Mesenchymal stem cell (in vitro differentiated cells and primary cell): ENCODE measurements around the gene TRIM4.

Source experiments
- DNase-seq: peaks from one replicate; pipeline ENCODE4 v3.0.0-alpha.2; 2013
- H2AFZ ChIP-seq: one replicate; pipeline ENCODE4 v1.6.1; 2013; ENCODE audit warnings: low read depth, mild to moderate bottlenecking, control low read depth, inconsistent platforms, low read length, moderate library complexity
- H2AK5ac ChIP-seq: 2 replicates; pipeline ENCODE4 v1.6.1; 2013; ENCODE audit warnings: low read length, moderate library complexity, mild to moderate bottlenecking, inconsistent platforms; ENCODE audit not compliant: severe bottlenecking
- H2BK120ac ChIP-seq: one replicate; pipeline ENCODE4 v1.6.1; 2013; ENCODE audit warnings: low read depth, mild to moderate bottlenecking, inconsistent platforms, low read length, moderate library complexity
- H2BK12ac ChIP-seq, 2 experiments: one replicate each; pipeline ENCODE4 v1.6.1; 2013; ENCODE audit warnings: inconsistent platforms in 2 of 2, low read length in 2 of 2, mild to moderate bottlenecking in 2 of 2, moderate library complexity in 2 of 2, control low read depth in 1 of 2
- H2BK15ac ChIP-seq: one replicate; pipeline ENCODE4 v1.6.1; 2013; ENCODE audit warnings: mild to moderate bottlenecking, low read depth, inconsistent platforms; ENCODE audit not compliant: poor library complexity, severe bottlenecking
- H2BK5ac ChIP-seq: 2 replicates; pipeline ENCODE4 v1.6.1; 2013; ENCODE audit warnings: low read depth, mild to moderate bottlenecking, low read length, control low read depth, inconsistent platforms; ENCODE audit not compliant: poor library complexity, severe bottlenecking
- H3K14ac ChIP-seq, 2 experiments: one replicate each; pipeline ENCODE4 v1.6.1; 2013; ENCODE audit warnings: inconsistent platforms in 2 of 2, low read length in 2 of 2, control low read depth in 1 of 2, mild to moderate bottlenecking in 1 of 2, moderate library complexity in 1 of 2
- H3K18ac ChIP-seq, 2 experiments: one replicate each; pipeline ENCODE4 v1.6.1; 2013; ENCODE audit warnings: inconsistent platforms in 2 of 2, low read length in 2 of 2, control low read depth in 1 of 2, low read depth in 1 of 2, mild to moderate bottlenecking in 1 of 2
- H3K23ac ChIP-seq, 2 experiments: one replicate each; pipeline ENCODE4 v1.6.1; 2013; ENCODE audit warnings: inconsistent platforms in 2 of 2, low read length in 2 of 2, mild to moderate bottlenecking in 2 of 2, moderate library complexity in 2 of 2, control low read depth in 1 of 2
- H3K27ac ChIP-seq: 2 replicates; pipeline ENCODE4 v1.5.1; 2013; ENCODE audit warnings: mild to moderate bottlenecking, moderate library complexity, low read length, control low read depth, inconsistent platforms; ENCODE audit not compliant: poor library complexity, severe bottlenecking
- H3K27me3 ChIP-seq, 2 experiments: 2 replicates each; pipeline versions ENCODE4 v1.6.1 to v1.7.0; 2013; ENCODE audit warnings: low read length in 2 of 2, mild to moderate bottlenecking in 2 of 2, moderate library complexity in 2 of 2, control low read depth in 1 of 2, inconsistent platforms in 1 of 2; ENCODE audit not compliant: control insufficient read depth in 1 of 2, insufficient read depth in 1 of 2
- H3K36me3 ChIP-seq, 2 experiments: 2 replicates each; pipeline versions ENCODE4 v1.6.1 to v1.7.0; 2013; ENCODE audit warnings: low read length in 2 of 2, control low read depth in 1 of 2, inconsistent platforms in 1 of 2, low read depth in 1 of 2, mild to moderate bottlenecking in 1 of 2; ENCODE audit not compliant: insufficient read depth in 2 of 2, control insufficient read depth in 1 of 2
- H3K4ac ChIP-seq, 2 experiments: one replicate each; pipeline ENCODE4 v1.6.1; 2013; ENCODE audit warnings: inconsistent platforms in 2 of 2, low read length in 2 of 2, mild to moderate bottlenecking in 2 of 2, moderate library complexity in 2 of 2, control low read depth in 1 of 2, low read depth in 1 of 2
- H3K4me1 ChIP-seq: 2 replicates; pipeline ENCODE4 v1.6.1; 2013; ENCODE audit warnings: low read depth, low read length, control low read depth; ENCODE audit not compliant: control insufficient read depth, insufficient read depth
- H3K4me2 ChIP-seq: 2 replicates; pipeline ENCODE4 v1.6.1; 2013; ENCODE audit warnings: low read length, mild to moderate bottlenecking, inconsistent platforms; ENCODE audit not compliant: poor library complexity, severe bottlenecking
- H3K4me3 ChIP-seq, 2 experiments: 2 replicates each; pipeline versions ENCODE4 v1.5.1 to v1.7.0; 2013; ENCODE audit warnings: low read length in 2 of 2, mild to moderate bottlenecking in 2 of 2, control low read depth in 1 of 2, low read depth in 1 of 2; ENCODE audit not compliant: insufficient read depth in 1 of 2
- H3K79me1 ChIP-seq: replicated peaks from 2 replicates; pipeline ENCODE4 v1.6.1; 2013; ENCODE audit warnings: mild to moderate bottlenecking, control low read depth, low read length, inconsistent platforms; ENCODE audit not compliant: poor library complexity, severe bottlenecking
- H3K9ac ChIP-seq: 2 replicates; pipeline ENCODE4 v1.7.0; 2013; ENCODE audit warnings: mild to moderate bottlenecking, low read length, moderate library complexity
- H3K9me3 ChIP-seq: 2 replicates; pipeline ENCODE4 v1.7.0; 2013; ENCODE audit warnings: mild to moderate bottlenecking, low read length; ENCODE audit not compliant: control insufficient read depth
- H4K8ac ChIP-seq: one replicate; pipeline ENCODE4 v1.6.1; 2013; ENCODE audit warnings: inconsistent platforms, mild to moderate bottlenecking, low read length, moderate library complexity
- H4K91ac ChIP-seq: one replicate; pipeline ENCODE4 v1.6.1; 2013; ENCODE audit warnings: mild to moderate bottlenecking, low read length, inconsistent platforms
- WGBS: methylation state at CpG from one replicate; pipeline ENCODE4 v1.1.7; 2013; ENCODE audit warnings: mixed read lengths; 5-methylcytosine and 5-hydroxymethylcytosine counted together

Gene TRIM4

GRCh38 chr7:99855236-99855635 lies 64.1 kb downstream of the TRIM4 start:
- no peak overlapping the region for H2BK12ac ChIP-seq
- peaks cover 4 to 9% of the 10 kb centered on the region in 2 experiments for H3K27me3 ChIP-seq
- H3K4me1 ChIP-seq, result peaks cover 2% of the 10 kb centered on the region
- no peak overlapping the region for H3K4me3 ChIP-seq
- no peak for DNase-seq
- H2BK120ac ChIP-seq, result no peak overlapping the region
- H2AFZ ChIP-seq, result no peak overlapping the region
- no peak overlapping the region for H4K8ac ChIP-seq
- H3K14ac ChIP-seq, result no peak overlapping the region
- WGBS, result 80% methylated on average over 1 of the region's 1 CpG
- no peak overlapping the region for H3K4ac ChIP-seq
- no peaks in the 10 kb centered on the region for H3K9me3 ChIP-seq
- no peak overlapping the region for H3K23ac ChIP-seq
- H2AK5ac ChIP-seq, result no peak overlapping the region
- no peak overlapping the region for H2BK5ac ChIP-seq
- H3K18ac ChIP-seq, result no peak overlapping the region
- H3K79me1 ChIP-seq, result no peaks in the 10 kb centered on the region
- no peak overlapping the region for H4K91ac ChIP-seq
- no peak overlapping the region for H2BK15ac ChIP-seq
- no peak overlapping the region for H3K9ac ChIP-seq
- no peak overlapping the region for H3K27ac ChIP-seq
- H3K36me3 ChIP-seq, result no peaks in the 10 kb centered on the region
- H3K4me2 ChIP-seq, result no peak overlapping the region

- H3K36me3 ChIP-seq, result no peaks in the 10 kb centered on the region
- DNase-seq, result no peak
- H3K4ac ChIP-seq, result no peak overlapping the region
- H3K27ac ChIP-seq, result no peak overlapping the region
- H3K23ac ChIP-seq, result no peak overlapping the region
- no peak overlapping the region for H2BK15ac ChIP-seq
- no peak overlapping the region for H3K9ac ChIP-seq
- H3K4me1 ChIP-seq, result no peaks in the 10 kb centered on the region
- H3K79me1 ChIP-seq, result no peaks in the 10 kb centered on the region
- H2BK5ac ChIP-seq, result no peak overlapping the region
- no peak overlapping the region for H2AFZ ChIP-seq
- 93% methylated on average over 3 of the region's 6 CpGs for WGBS
- no peak overlapping the region for H3K4me3 ChIP-seq
- H3K9me3 ChIP-seq, result no peaks in the 10 kb centered on the region
- H3K27me3 ChIP-seq, result peaks cover 3 to 19% of the 10 kb centered on the region in 2 experiments
- H2BK12ac ChIP-seq, result no peak overlapping the region
- no peak overlapping the region for H2AK5ac ChIP-seq
- no peak overlapping the region for H4K91ac ChIP-seq
- H3K18ac ChIP-seq, result no peak overlapping the region
- no peak overlapping the region for H2BK120ac ChIP-seq
- no peak overlapping the region for H3K4me2 ChIP-seq
- H3K14ac ChIP-seq, result no peak overlapping the region
- no peak overlapping the region for H4K8ac ChIP-seq
Observed at GRCh38 chr7:99848420-99849216, 70.7 kb downstream of the TRIM4 start.

- no peak overlapping the region for H3K23ac ChIP-seq
- H3K4ac ChIP-seq, result no peak overlapping the region
- H2AK5ac ChIP-seq, result no peak overlapping the region
- H3K9ac ChIP-seq, result no peak overlapping the region
- no peak overlapping the region for H2BK12ac ChIP-seq
- H3K9me3 ChIP-seq, result no peaks in the 10 kb centered on the region
- H3K4me3 ChIP-seq, result no peak overlapping the region
- H2BK120ac ChIP-seq, result no peak overlapping the region
- H2AFZ ChIP-seq, result no peak overlapping the region
- H2BK15ac ChIP-seq, result no peak overlapping the region
- no CpG with 5 or more reads among the region's 1 CpG for WGBS
- H3K4me2 ChIP-seq, result no peak overlapping the region
- no peak overlapping the region for H4K91ac ChIP-seq
- H3K79me1 ChIP-seq, result no peaks in the 10 kb centered on the region
- H3K27ac ChIP-seq, result no peak overlapping the region
- H3K27me3 ChIP-seq, result peaks cover 21 to 36% of the 10 kb centered on the region in 2 experiments
- H2BK5ac ChIP-seq, result no peak overlapping the region
- no peak overlapping the region for H4K8ac ChIP-seq
- no peak overlapping the region for H3K18ac ChIP-seq
- no peak overlapping the region for H3K14ac ChIP-seq
- DNase-seq, result no peak
- no peaks in the 10 kb centered on the region for H3K36me3 ChIP-seq
- no peaks in the 10 kb centered on the region for H3K4me1 ChIP-seq
Observed at GRCh38 chr7:99844328-99844727, 75.0 kb downstream of the TRIM4 start.

- no peak overlapping the region for H3K4ac ChIP-seq
- peaks cover 20 to 33% of the 10 kb centered on the region in 2 experiments for H3K27me3 ChIP-seq
Observed at GRCh38 chr7:99843808-99844207, 75.5 kb downstream of the TRIM4 start.

More at GRCh38 chr7:99843808-99844207, 75.5 kb downstream of the TRIM4 start:
- Histone ChIP-seq H2BK12ac (no peak overlapping the region), H2AK5ac (no peak overlapping the region), H2AFZ (no peak overlapping the region), H4K8ac (no peak overlapping the region), H3K14ac (no peak overlapping the region), H3K4me3 (no peak overlapping the region), H2BK120ac (no peak overlapping the region), H3K18ac (no peak overlapping the region), H3K79me1 (no peaks in the 10 kb centered on the region), H2BK5ac (no peak overlapping the region), H3K4me2 (no peak overlapping the region), H3K4me1 (no peaks in the 10 kb centered on the region), H3K9ac (no peak overlapping the region), H2BK15ac (no peak overlapping the region), H4K91ac (no peak overlapping the region), H3K23ac (no peak overlapping the region), H3K9me3 (no peaks in the 10 kb centered on the region), H3K36me3 (no peaks in the 10 kb centered on the region), H3K27ac (no peak overlapping the region)
- 45% methylated on average over 3 of the region's 4 CpGs for WGBS
- no peak for DNase-seq
